Measurements from ENCODE around the gene NCAPG2. TPM values are rescaled to one million over a fixed set of nuclear protein-coding genes. Genes with fewer than 3 reads are reported as not detected.

NCAPG2 gene
- polyA plus RNA-seq, 1 of the 3 experiments (the other 2 are of a cell fraction), result 25.0 TPM

GRCh38 chr7:158694650-158695049 lies 10.0 kb downstream of the NCAPG2 start:
- no peak overlapping the region for H3K9ac ChIP-seq
- H3K4me3 ChIP-seq (ENCODE audit: low read depth in 2 of 2, low read length in 1 of 2), result no peak overlapping the region
- H3F3A ChIP-seq (replicated peaks; ENCODE audit: insufficient read depth), result no peaks in the 10 kb centered on the region
- H3K27ac ChIP-seq (ENCODE audit: low read depth in 2 of 2, low read length in 1 of 2), result no peak overlapping the region
- H3K4me2 ChIP-seq, result no peak overlapping the region
- no peak for DNase-seq
- H4K20me1 ChIP-seq (ENCODE audit: insufficient read depth), result no peaks in the 10 kb centered on the region
- ChIA-PET POLR2A (interaction anchor here (0.5 kb wide), 1 partner anchor 32 kb away, joined by 3 read pairs; no protein-coding TSS in a partner anchor), CTCF (interaction anchor here (2.8 to 5.5 kb wide), 2 partner anchors 12 to 283 kb away, joined by 31 to 69 read pairs; partner anchors contain the start of gene NCAPG2)
- no peaks in the 10 kb centered on the region for H3K9me2 ChIP-seq
- 92% methylated on average over 6 of the region's 6 CpGs for WGBS (ENCODE audit: low lambda C conversion rate)
- no peaks in the 10 kb centered on the region for H3K9me3 ChIP-seq
- no peaks in the 10 kb centered on the region for H3K27me3 ChIP-seq (ENCODE audit: insufficient read depth)
- H3K79me2 ChIP-seq (ENCODE audit: insufficient read depth), result peaks cover 75% of the 10 kb centered on the region
- no peak for TF ChIP-seq SMC3 (IDR thresholded peaks at IDR 0.05; ENCODE audit: low read depth, low read length)
- no peak for TF ChIP-seq ZBTB33 (IDR thresholded peaks at IDR 0.05; ENCODE audit: borderline replicate concordance, low read depth)
- TF ChIP-seq EZH2phosphoT487 (IDR thresholded peaks at IDR 0.05; ENCODE audit: borderline replicate concordance, low read depth), result no peak
- TF ChIP-seq IRF3 (IDR thresholded peaks at IDR 0.05; ENCODE audit: low read depth, low read length), result no peak
- no peak for TF ChIP-seq POLR2AphosphoS5 (IDR thresholded peaks at IDR 0.05; ENCODE audit: low read depth, low read length)
- no peak for TF ChIP-seq PBX3 (IDR thresholded peaks at IDR 0.05)
- no peak for TF ChIP-seq TCF12 (IDR thresholded peaks at IDR 0.05)
- no peak for TF ChIP-seq FOSL2 (IDR thresholded peaks at IDR 0.05; ENCODE audit: borderline replicate concordance, low read depth)
- no peak for TF ChIP-seq CTCF (IDR thresholded peaks at IDR 0.05)
- TF ChIP-seq FOXM1 (IDR thresholded peaks at IDR 0.05; ENCODE audit: low read depth), result no peak
- no peak for TF ChIP-seq USF1 (IDR thresholded peaks at IDR 0.05; ENCODE audit: borderline replicate concordance, low read depth)
- TF ChIP-seq MEF2A (IDR thresholded peaks at IDR 0.05; ENCODE audit: borderline replicate concordance, low read depth), result no peak
- no peak for TF ChIP-seq RFX5 (IDR thresholded peaks at IDR 0.05; ENCODE audit: low read length)
- TF ChIP-seq RXRA (IDR thresholded peaks at IDR 0.05; ENCODE audit: borderline replicate concordance, low read depth), result no peak
- TF ChIP-seq NFIC (IDR thresholded peaks at IDR 0.05; ENCODE audit: borderline replicate concordance), result no peak
- no peak for TF ChIP-seq TAF1 (IDR thresholded peaks at IDR 0.05; ENCODE audit: borderline replicate concordance, low read depth, low read length)
- no peak for TF ChIP-seq FOXJ3 (CRISPR knock-in tag; IDR thresholded peaks at IDR 0.05)
- TF ChIP-seq EP300 (IDR thresholded peaks at IDR 0.05; ENCODE audit: borderline replicate concordance in 1 of 2, low read depth in 1 of 2, low read length in 1 of 2), result no peak
- no peak for TF ChIP-seq JUND (IDR thresholded peaks at IDR 0.05)
- H2AFZ ChIP-seq (ENCODE audit: low read depth), result no peak overlapping the region
- no peaks in the 10 kb centered on the region; a peak in 1 of 4 replicates for H3K4me1 ChIP-seq (ENCODE audit: control insufficient read depth in 1 of 2, insufficient read depth in 2 of 2, low read depth in 1 of 2, low read length in 1 of 2)
- peaks cover 21 to 54% of the 10 kb centered on the region in 2 experiments for H3K36me3 ChIP-seq (replicated peaks in 1 of 2; ENCODE audit: control insufficient read depth in 1 of 2, insufficient read depth in 2 of 2, low read length in 1 of 2)

Data from SK-N-SH (cell line).